Stimulated activated CD4-positive, alpha-beta T cell treated with anti-CD3 and anti-CD28 coated beads, Interleukin-1b, Interleukin-23, amount 100 ng/mL, for 24 hours (primary cell): ENCODE results near the gene STAM2.

ENCODE experiments used
- DNase-seq, 4 experiments: peaks; one replicate each; pipeline ENCODE4 v3.0.0-alpha.2; 2020; ENCODE audit warnings: low read depth in 4 of 4, low spot score in 1 of 4

STAM2 gene

DNA sequence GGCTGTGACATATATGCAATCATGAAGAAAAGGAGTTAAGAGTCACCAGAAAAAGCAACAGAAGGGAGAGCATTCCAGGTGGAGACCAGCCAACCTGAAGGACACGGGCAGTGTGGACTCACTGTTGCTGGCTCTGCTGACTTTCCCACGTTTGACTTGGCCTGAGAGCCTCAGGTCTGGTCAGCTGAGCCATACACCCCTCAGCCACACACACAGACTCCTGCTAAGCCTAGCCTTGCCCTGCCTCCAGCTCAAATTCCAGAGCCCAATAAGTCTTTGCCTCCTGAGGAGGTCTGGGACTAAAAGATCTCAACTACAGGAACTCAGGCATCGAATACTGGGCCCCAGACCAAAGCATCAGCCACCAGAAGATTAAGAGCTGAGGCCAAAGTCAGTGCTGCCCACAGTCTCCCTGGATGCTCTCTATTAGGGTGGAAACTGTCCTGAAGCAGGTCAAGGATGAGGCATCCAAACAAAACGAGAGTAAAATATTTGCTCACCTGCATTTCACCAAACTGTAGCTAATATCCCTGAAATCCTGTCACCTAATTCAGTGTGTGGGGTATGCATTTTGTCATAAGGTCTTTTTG, 100.0 kb downstream of the STAM2 start:
- DNase-seq: no peak

DNA sequence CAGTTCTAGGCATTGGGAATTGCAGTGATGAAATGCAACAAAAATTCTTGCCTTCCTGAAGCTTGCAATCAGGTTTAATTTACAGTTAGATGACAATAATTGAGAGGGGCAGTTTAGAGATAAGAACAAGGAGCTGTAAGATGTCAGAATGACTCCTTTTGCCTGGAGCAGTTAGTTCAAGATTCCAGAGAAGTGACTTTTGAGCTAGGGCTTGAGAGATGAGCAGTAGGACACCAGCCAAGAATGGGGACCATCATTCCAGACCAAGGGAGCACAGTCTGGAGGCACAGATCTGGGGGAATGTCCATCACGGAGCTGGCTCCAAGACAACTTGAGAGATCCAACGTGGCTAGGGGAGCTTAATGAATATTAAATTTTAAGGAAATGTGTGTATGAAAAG, 103.6 kb downstream of the STAM2 start:
- no peak for DNase-seq

DNA sequence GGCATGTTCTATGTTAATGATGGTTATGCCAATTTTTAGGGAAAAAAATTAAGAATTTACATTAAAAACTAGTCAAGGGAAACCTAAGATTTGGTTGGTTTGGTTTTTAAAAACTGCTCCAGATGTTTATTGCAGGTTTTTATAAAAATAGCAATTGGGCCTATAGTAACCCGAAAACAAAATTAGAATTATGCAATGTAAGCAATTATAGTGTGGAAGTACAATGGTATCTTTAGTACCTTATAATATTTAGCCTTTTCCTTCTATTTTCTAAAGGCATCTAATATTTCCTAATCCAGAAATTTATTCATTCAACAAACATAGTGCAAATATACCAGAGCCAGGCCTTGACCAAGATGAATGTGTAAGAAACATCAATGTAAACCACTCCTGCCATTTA, 104.0 kb downstream of the STAM2 start:
- no peak for DNase-seq

DNA sequence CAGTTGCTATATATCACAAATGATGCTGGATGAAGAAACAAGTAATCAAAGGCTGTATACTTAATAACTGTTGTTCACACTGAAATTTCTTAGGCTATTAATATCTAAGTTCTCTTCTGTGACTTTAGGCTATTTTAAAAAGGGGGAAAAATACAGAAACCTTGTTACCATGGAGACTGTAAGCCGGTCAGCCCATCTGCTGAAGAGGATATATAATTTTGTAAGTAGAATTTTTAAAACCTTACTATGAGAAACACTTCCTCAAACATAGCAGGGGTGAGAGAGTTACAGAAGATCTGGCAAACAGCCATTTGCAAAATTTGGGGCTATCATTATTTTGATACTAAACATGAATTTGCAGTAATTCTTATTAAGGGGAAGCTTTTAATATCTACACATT, 104.5 kb downstream of the STAM2 start:
- no peak for DNase-seq

DNA sequence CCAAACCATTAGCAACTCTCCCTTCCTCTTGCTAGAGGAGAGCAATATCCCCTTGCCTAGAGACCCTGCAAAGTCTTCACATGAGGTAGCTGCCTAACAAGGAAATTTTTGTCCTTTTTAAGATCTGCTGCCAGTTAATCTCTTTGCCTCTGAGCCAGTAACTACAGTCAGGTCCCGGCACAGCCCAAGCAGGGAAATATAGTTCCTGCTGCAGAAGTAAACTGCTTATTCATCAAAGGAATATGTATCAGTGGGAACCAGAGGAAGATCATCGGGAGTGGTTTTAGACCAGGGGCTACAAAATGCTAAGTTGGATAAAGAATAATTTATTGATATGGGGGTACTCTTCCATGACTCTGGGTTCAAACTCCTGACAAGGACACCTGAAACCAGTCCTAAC, 107.3 kb downstream of the STAM2 start:
- DNase-seq: no peak

DNA sequence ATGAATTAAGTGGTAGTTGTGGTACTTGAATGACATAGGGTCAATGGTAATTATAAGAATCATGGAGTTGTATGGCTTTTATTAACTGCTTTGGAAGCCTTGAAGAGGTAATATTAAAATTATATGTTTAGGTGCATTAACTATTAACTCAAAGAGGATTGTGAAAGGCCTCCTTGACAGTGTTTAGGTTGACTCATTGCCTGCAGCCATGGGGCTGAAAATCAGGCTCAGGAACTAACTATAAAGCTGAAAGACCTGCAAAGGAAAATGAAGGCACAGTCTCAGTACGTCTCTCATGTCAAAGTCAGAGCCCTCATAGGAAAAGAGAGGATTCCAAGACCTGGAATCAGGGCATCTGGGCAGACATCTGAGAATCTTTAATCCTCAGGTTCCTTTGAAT, 107.7 kb downstream of the STAM2 start:
- DNase-seq: no peak
